Coronary artery (tissue), 2 donors: ENCODE data around the gene PLCB3.

Source experiments
- DNase-seq: peaks from one replicate; pipeline ENCODE4 v3.0.0-alpha.2; 2017; ENCODE audit warnings: low spot score
- H3K27ac ChIP-seq, 2 donors: fragments of 200-600 bp; sonication (generic); one replicate each; pipeline ENCODE4 v1.5.1; 2016 to 2019
- H3K4me3 ChIP-seq: fragments of 200-600 bp; sonication (generic); 2 replicates; pipeline ENCODE4 v1.5.1; 2016; ENCODE audit warnings: mild to moderate bottlenecking, moderate library complexity
- TF ChIP-seq, protein P1 (sequence below): fragments of 200-600 bp; sonication (generic); IDR thresholded peaks from one replicate; pipeline ENCODE4 v1.5.1; 2019; ENCODE audit warnings: antibody characterized with exemption

Gene PLCB3

GRCh38 chr11:64222651-64223000 is 28.7 kb upstream of the PLCB3 start:
- DNase-seq, result no peak
- TF ChIP-seq, protein P1, sequence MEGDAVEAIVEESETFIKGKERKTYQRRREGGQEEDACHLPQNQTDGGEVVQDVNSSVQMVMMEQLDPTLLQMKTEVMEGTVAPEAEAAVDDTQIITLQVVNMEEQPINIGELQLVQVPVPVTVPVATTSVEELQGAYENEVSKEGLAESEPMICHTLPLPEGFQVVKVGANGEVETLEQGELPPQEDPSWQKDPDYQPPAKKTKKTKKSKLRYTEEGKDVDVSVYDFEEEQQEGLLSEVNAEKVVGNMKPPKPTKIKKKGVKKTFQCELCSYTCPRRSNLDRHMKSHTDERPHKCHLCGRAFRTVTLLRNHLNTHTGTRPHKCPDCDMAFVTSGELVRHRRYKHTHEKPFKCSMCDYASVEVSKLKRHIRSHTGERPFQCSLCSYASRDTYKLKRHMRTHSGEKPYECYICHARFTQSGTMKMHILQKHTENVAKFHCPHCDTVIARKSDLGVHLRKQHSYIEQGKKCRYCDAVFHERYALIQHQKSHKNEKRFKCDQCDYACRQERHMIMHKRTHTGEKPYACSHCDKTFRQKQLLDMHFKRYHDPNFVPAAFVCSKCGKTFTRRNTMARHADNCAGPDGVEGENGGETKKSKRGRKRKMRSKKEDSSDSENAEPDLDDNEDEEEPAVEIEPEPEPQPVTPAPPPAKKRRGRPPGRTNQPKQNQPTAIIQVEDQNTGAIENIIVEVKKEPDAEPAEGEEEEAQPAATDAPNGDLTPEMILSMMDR, result no peak
- Histone ChIP-seq H3K4me3 (no peak overlapping the region), H3K27ac (no peak overlapping the region)

DNA sequence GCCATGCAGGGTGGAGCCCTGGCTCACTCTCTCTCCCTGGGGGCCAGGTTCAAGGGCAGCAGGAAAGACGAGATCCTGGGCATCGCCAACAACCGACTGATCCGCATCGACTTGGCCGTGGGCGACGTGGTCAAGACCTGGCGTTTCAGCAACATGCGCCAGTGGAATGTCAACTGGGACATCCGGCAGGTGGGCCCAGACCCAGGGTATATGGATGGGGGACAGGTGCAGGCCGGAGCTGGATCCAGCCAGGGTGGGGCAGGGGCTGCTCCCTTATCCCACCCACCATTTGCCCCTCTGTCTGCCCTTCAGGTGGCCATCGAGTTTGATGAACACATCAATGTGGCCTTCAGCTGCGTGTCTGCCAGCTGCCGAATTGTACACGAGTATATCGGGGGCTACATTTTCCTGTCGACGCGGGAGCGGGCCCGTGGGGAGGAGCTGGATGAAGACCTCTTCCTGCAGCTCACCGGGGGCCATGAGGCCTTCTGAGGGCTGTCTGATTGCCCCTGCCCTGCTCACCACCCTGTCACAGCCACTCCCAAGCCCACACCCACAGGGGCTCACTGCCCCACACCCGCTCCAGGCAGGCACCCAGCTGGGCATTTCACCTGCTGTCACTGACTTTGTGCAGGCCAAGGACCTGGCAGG is 28.2 kb upstream of the PLCB3 start:
- TF ChIP-seq, protein P1, result no peak
- no peak overlapping the region for H3K4me3 ChIP-seq
- no peak for DNase-seq
- no peak overlapping the region for H3K27ac ChIP-seq

- no peak overlapping the region for H3K27ac ChIP-seq
- DNase-seq, result peak; percentile 74
- TF ChIP-seq, protein P1, result no peak
- no peak overlapping the region for H3K4me3 ChIP-seq
These were observed 27.0 kb upstream of the PLCB3 start for GRCh38 chr11:64224151-64224890.

- peak overlapping the region; percentile 93 for H3K27ac ChIP-seq
- TF ChIP-seq, protein P1, result no peak
- DNase-seq, result peak; percentile 72
- peak overlapping the region; percentile 86 for H3K4me3 ChIP-seq
These were observed 26.3 kb upstream of the PLCB3 start for GRCh38 chr11:64224891-64225607.

DNA sequence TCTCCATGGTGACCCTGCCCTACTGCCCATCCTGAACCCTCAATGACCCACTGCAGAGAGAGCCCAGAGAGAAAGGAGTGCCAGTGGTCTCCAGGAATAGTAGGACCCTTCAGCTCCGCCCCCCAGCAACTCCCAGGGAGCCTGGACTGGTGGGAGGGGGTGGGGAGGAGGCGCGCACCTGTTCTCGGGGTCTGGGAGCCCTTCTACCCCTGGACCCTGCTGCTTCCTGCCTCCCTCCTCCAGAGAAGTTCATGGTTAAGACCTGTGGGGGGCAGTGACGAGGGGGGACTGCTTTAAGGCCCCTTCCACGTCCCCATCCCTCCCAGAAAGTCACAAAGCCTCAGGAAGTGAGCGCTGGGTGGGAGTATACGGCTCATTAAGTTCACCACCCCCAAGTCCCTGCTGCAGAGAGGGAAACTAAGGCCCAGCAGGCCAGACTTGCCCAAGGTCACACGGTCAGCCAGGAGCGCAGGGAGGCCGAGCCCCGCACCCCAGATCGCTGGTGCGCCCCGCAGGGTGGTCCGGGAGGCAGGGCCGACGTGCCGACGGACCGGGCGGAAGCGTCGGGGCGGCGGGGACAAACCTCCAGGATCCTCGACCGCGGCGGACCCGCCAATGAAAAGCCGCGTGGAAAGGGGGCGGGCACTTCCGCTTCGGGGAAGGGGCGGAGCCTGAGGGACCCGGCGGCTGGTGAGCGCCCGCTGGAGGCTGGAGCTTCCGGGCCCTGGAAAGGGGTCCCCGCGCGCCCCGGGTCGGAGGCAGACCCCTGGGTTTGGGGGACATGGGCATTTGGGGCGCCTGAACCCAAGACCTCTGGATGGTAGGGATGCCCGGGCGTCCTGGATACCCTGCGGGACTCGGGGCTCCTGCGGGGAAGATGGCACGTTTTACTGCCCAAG is 25.5 kb upstream of the PLCB3 start, which contains the start of the genes NUDT22 and TRPT1:
NUDT22 (plus strand) TSS at position 667 of the 899 bp plus-strand sequence. CDS start 379 bp downstream, outside the sequence.
TRPT1 (minus strand) TSS at position 579 of the 899 bp plus-strand sequence; CDS start at position 253, 326 bp downstream.
- TF ChIP-seq, protein P1, result no peak
- H3K27ac ChIP-seq, result peak within 1 kb of the TSS; percentile 93
- H3K4me3 ChIP-seq, result peak within 1 kb of the TSS; percentile 86
- DNase-seq, result peak; percentile 95

GRCh38 chr11:64226507-64227051 is 24.8 kb upstream of the PLCB3 start:
- Histone ChIP-seq H3K27ac (peak overlapping the region; percentile 93), H3K4me3 (peak overlapping the region; percentile 86)
- TF ChIP-seq, protein P1, result no peak
- DNase-seq, result peak; percentile 79
